Measurements from ENCODE around the gene CLEC18B. TPM values are rescaled to one million over a fixed set of nuclear protein-coding genes. Genes with fewer than 3 reads are reported as not detected.

The CLEC18B gene
- polyA plus RNA-seq, 2 of the 4 experiments (the other 2 are of a cell fraction), result 0.26 to 0.31 TPM

DNA sequence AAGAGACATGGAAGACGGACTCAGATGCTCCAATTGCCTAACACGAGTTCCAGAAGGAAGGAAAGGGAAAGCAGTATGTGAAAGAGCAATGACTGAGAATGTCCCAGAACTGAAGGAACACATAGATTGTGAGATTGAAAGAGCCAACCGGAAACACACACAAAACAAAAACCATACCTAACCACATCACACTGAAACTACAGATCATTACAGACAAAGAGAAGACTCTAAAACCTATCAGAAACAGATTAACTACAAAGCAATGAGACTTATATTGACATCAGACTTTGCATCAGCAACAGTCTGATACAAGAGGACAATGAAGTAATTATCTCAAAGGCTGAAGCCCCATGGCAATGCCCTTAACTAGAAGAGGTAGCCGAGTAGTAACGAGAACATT is 45.6 kb upstream of the CLEC18B start:
- Histone ChIP-seq H3K9me3 (no peaks in the 10 kb centered on the region), H3K4me2 (no peak overlapping the region), H3K4me1 (no peaks in the 10 kb centered on the region), H3K4me3 (no peak overlapping the region), H3K27ac (no peak overlapping the region)
- ChIA-PET CTCF (interaction anchor here (0.8 to 1.4 kb wide), 2 partner anchors 9 to 12 kb away, joined by 3 read pairs; no protein-coding TSS in a partner anchor), POLR2A (no interaction called here)
- 90% methylated on average over 5 of the region's 5 CpGs for WGBS (ENCODE audit: missing lambda C conversion rate)
- no peak for ATAC-seq
- no peak for FAIRE-seq
- no peak for DNase-seq (ENCODE audit: low read depth in 1 of 2, low spot score in 1 of 2)
- TF ChIP-seq GATA3 (IDR thresholded peaks at IDR 0.05; ENCODE audit: borderline replicate concordance), result no peak
- no peak for TF ChIP-seq EHMT2 (IDR thresholded peaks at IDR 0.05; ENCODE audit: low read depth)
- no peak for TF ChIP-seq MAFK (IDR thresholded peaks at IDR 0.05; ENCODE audit: partially characterized antibody)
- no peak for TF ChIP-seq KDM5A (IDR thresholded peaks at IDR 0.05)
- no peak for TF ChIP-seq NPAS2 (CRISPR knock-in tag; IDR thresholded peaks at IDR 0.05; ENCODE audit: borderline replicate concordance)
- no peak for TF ChIP-seq KDM1A (IDR thresholded peaks at IDR 0.05; ENCODE audit: low read depth)
- TF ChIP-seq HDAC2 (IDR thresholded peaks at IDR 0.05), result no peak
- TF ChIP-seq NR3C1 (IDR thresholded peaks at IDR 0.05), result no peak
- TF ChIP-seq CHD2 (IDR thresholded peaks at IDR 0.05; ENCODE audit: low read length, partially characterized antibody), result no peak
- TF ChIP-seq ZNF302 (CRISPR knock-in tag; IDR thresholded peaks at IDR 0.05), result no peak
- no peak for TF ChIP-seq EHF (CRISPR knock-in tag; IDR thresholded peaks at IDR 0.05)
- TF ChIP-seq FOSL2 (IDR thresholded peaks at IDR 0.05), result no peak
- TF ChIP-seq FOSL2 (CRISPR knock-in tag; IDR thresholded peaks at IDR 0.05), result no peak
- no peak for TF ChIP-seq ZC3H11A (IDR thresholded peaks at IDR 0.05)
- TF ChIP-seq JUNB (IDR thresholded peaks at IDR 0.05), result no peak
- TF ChIP-seq SMC3 (IDR thresholded peaks at IDR 0.05), result no peak
- TF ChIP-seq HEYL (CRISPR knock-in tag; IDR thresholded peaks at IDR 0.05), result no peak

DNA sequence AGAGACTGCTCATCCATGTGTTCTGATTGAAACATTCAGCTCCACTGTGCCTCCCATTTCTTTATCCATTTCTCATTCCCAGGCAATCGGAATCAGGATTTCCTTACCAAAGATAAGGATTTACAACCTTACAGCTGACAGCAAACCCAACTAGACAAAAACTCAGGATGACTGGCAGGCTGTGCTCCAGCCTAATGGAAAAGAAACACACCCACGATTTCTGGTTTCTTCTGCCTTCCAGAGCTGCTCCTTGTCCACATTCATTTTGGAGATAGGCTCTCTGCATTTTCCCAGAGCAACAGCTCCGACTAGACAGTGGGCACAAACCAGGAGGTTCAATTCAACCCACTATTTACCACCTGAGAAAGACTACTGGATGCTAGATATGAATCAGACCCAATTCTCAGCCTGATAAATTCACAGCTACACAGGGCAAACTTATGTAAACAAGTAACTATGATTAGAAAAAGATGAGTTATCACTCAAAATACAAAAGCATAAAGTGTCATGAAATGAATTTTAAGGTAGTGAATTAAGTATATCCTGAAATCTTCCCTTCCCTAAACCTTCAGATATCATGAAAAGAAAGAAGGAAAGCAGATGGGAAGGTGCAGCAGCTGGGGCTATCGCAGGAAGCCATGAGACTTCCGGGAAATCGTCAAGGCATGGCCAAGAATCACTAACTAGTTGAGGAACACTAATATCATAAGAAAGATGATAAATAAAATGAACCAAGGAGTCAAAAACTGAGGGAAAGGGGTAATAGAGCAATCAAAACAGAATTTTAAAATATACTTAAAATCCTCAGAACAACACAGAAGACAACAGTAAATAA is 44.8 kb upstream of the CLEC18B start:
- Histone ChIP-seq H3K9me3 (no peaks in the 10 kb centered on the region), H3K4me2 (no peak overlapping the region), H3K27ac (no peak overlapping the region), H3K4me3 (no peak overlapping the region), H3K4me1 (no peaks in the 10 kb centered on the region)
- TF ChIP-seq EHF (CRISPR knock-in tag; IDR thresholded peaks at IDR 0.05) (no peak), EP300 (IDR thresholded peaks at IDR 0.05) (no peak), CHD2 (IDR thresholded peaks at IDR 0.05; ENCODE audit: low read length, partially characterized antibody) (no peak), MYC (IDR thresholded peaks at IDR 0.05; ENCODE audit: borderline replicate concordance, low read length) (no peak), KDM1A (IDR thresholded peaks at IDR 0.05; ENCODE audit: low read depth) (no peak), MAFK (IDR thresholded peaks at IDR 0.05; ENCODE audit: partially characterized antibody) (no peak), NPAS2 (CRISPR knock-in tag; IDR thresholded peaks at IDR 0.05; ENCODE audit: borderline replicate concordance) (no peak), ZC3H11A (IDR thresholded peaks at IDR 0.05) (no peak), RCOR1 (IDR thresholded peaks at IDR 0.05; ENCODE audit: low read depth, low read length) (no peak), FOSL2 (IDR thresholded peaks at IDR 0.05) (no peak), FOSL2 (CRISPR knock-in tag; IDR thresholded peaks at IDR 0.05) (no peak), JUNB (IDR thresholded peaks at IDR 0.05) (no peak)
- TF ChIP-seq, protein P1, sequence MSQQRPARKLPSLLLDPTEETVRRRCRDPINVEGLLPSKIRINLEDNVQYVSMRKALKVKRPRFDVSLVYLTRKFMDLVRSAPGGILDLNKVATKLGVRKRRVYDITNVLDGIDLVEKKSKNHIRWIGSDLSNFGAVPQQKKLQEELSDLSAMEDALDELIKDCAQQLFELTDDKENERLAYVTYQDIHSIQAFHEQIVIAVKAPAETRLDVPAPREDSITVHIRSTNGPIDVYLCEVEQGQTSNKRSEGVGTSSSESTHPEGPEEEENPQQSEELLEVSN (IDR thresholded peaks at IDR 0.05; ENCODE audit: borderline replicate concordance, low read depth), result no peak
- ChIA-PET POLR2A (no interaction called here), CTCF (interaction anchor here (1.0 to 1.6 kb wide), 2 partner anchors 14 to 157 kb away, joined by 3 to 5 read pairs; no protein-coding TSS in a partner anchor)
- ATAC-seq, result no peak
- 74% methylated on average over 6 of the region's 6 CpGs for WGBS (ENCODE audit: missing lambda C conversion rate)
- no peak for DNase-seq (ENCODE audit: low read depth in 1 of 2, low spot score in 1 of 2)
- FAIRE-seq, result no peak

DNA sequence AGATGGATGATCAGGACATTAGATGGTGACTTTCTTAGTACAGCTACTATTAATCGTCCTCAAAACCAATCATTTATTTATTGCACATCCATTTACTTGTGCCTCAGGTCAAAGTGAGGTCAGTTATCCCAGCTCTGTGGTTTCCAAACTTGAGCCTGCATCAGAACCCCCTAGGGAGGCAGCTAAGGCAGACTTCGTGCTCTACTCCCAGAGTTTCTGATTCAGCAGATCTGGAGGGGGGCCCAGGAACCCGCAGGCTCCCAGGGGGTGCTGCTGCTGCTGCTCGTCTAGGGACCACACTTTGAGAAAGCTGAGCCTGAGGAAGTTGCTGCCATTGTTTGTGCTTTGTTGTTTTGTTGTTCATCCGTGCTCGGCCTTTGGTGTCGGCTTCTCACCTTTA is 44.0 kb upstream of the CLEC18B start:
- 89% methylated on average over 7 of the region's 7 CpGs for WGBS (ENCODE audit: missing lambda C conversion rate)
- ATAC-seq (no peak), FAIRE-seq (no peak), DNase-seq (ENCODE audit: low read depth in 1 of 2, low spot score in 1 of 2) (no peak)
- Histone ChIP-seq H3K4me2 (no peak overlapping the region), H3K27ac (no peak overlapping the region), H3K9me3 (no peaks in the 10 kb centered on the region), H3K4me1 (no peaks in the 10 kb centered on the region), H3K4me3 (no peak overlapping the region)
- ChIA-PET POLR2A (no interaction called here), CTCF (interaction anchor here (1.0 to 1.6 kb wide), 2 partner anchors 14 to 157 kb away, joined by 3 to 5 read pairs; no protein-coding TSS in a partner anchor)
- TF ChIP-seq MYC (IDR thresholded peaks at IDR 0.05; ENCODE audit: borderline replicate concordance, low read length) (no peak), RAD21 (conservative IDR thresholded peaks at IDR 0.05 in 1 of 2, IDR thresholded peaks at IDR 0.05 in 1 of 2) (no peak), EP300 (IDR thresholded peaks at IDR 0.05) (no peak), RCOR1 (IDR thresholded peaks at IDR 0.05; ENCODE audit: low read depth, low read length) (no peak), CBX2 (IDR thresholded peaks at IDR 0.05; ENCODE audit: borderline replicate concordance, low read depth) (no peak), HOXB5 (CRISPR knock-in tag; IDR thresholded peaks at IDR 0.05) (no peak), RNF2 (IDR thresholded peaks at IDR 0.05; ENCODE audit: borderline replicate concordance, low read depth) (no peak), FOXS1 (CRISPR knock-in tag; IDR thresholded peaks at IDR 0.05) (no peak)
- TF ChIP-seq, protein P2, sequence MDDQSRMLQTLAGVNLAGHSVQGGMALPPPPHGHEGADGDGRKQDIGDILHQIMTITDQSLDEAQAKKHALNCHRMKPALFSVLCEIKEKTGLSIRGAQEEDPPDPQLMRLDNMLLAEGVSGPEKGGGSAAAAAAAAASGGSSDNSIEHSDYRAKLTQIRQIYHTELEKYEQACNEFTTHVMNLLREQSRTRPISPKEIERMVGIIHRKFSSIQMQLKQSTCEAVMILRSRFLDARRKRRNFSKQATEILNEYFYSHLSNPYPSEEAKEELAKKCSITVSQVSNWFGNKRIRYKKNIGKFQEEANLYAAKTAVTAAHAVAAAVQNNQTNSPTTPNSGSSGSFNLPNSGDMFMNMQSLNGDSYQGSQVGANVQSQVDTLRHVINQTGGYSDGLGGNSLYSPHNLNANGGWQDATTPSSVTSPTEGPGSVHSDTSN (IDR thresholded peaks at IDR 0.05), result no peak
- TF ChIP-seq, protein P3, sequence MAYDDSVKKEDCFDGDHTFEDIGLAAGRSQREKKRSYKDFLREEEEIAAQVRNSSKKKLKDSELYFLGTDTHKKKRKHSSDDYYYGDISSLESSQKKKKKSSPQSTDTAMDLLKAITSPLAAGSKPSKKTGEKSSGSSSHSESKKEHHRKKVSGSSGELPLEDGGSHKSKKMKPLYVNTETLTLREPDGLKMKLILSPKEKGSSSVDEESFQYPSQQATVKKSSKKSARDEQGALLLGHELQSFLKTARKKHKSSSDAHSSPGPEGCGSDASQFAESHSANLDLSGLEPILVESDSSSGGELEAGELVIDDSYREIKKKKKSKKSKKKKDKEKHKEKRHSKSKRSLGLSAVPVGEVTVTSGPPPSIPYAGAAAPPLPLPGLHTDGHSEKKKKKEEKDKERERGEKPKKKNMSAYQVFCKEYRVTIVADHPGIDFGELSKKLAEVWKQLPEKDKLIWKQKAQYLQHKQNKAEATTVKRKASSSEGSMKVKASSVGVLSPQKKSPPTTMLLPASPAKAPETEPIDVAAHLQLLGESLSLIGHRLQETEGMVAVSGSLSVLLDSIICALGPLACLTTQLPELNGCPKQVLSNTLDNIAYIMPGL (CRISPR knock-in tag; IDR thresholded peaks at IDR 0.05; ENCODE audit: borderline replicate concordance), result no peak

Measured in A549 (cell line).